ENCODE measurements around the gene BIN2. TPM values are rescaled to one million over a fixed set of nuclear protein-coding genes. Genes with fewer than 3 reads are reported as not detected.

The BIN2 gene
- polyA plus RNA-seq, 2 of the 4 experiments (the other 2 are of a cell fraction), result 0.08 to 0.57 TPM

DNA sequence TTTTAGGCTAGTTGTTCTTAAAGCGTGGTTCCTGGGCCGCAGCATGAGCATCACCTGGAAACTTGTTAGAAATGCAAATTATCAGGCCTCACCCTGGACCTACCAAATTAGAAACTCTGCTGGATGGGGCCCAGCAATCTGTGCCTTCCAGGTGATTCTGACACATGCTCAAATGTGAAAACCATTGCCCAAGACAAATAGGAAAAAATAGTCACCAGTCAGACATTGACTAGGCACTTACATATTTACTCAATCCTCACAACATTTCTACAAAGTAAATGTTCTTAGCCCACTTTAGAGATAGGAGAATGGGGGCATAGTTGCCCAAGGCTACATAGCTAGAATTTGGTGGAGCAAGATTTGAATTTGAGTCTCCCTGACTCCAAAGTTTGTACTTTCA lies 19.2 kb upstream of the BIN2 start (continued):
- TF ChIP-seq POLR2AphosphoS2 (conservative IDR thresholded peaks at IDR 0.05; ENCODE audit: low read length) (no peak), SREBF2 (IDR thresholded peaks at IDR 0.05) (no peak), ESRRA (IDR thresholded peaks at IDR 0.05; ENCODE audit: borderline replicate concordance, low read length) (no peak), MYC (IDR thresholded peaks at IDR 0.05; ENCODE audit: borderline replicate concordance, low read length) (no peak), ZC3H11A (IDR thresholded peaks at IDR 0.05) (no peak)

DNA sequence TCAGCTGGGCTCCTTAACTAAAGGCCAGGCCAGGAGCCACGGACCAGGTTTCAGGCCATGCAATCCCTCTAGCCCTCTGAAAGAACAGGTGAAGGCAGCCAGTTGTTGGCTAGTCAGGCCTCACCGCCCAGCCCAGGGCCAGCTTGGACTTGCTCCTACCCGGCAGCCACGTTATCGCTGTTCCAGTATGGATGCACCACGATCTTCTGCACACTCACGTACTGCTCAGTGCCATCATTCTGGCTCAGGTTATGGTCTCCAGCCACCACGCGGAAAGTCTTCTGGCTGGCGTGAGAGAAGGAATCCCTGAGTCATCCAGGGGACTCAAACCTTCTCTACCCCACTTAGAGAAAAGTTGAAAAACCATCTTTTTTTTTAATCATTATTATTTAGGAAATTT lies 18.4 kb upstream of the BIN2 start:
- TF ChIP-seq CHD2 (IDR thresholded peaks at IDR 0.05; ENCODE audit: low read length, partially characterized antibody) (no peak), CBX8 (IDR thresholded peaks at IDR 0.05) (no peak), CEBPB (IDR thresholded peaks at IDR 0.05) (no peak), TFCP2L1 (CRISPR knock-in tag; IDR thresholded peaks at IDR 0.05) (no peak), ZFP36 (IDR thresholded peaks at IDR 0.05; ENCODE audit: borderline replicate concordance, partially characterized antibody) (no peak), HEYL (CRISPR knock-in tag; IDR thresholded peaks at IDR 0.05) (no peak)
- Histone ChIP-seq H3K4me3 (no peak overlapping the region), H3K4me2 (no peak overlapping the region), H3K27ac (no peak overlapping the region), H3K9me3 (no peaks in the 10 kb centered on the region), H3K4me1 (peaks cover 10% of the 10 kb centered on the region)
- no peak for DNase-seq (ENCODE audit: low read depth in 1 of 2, low spot score in 1 of 2)
- ChIA-PET POLR2A (interaction anchor here (3.7 kb wide), 1 partner anchor 72 kb away, joined by 41 read pairs; the partner anchor contains the start of gene SMAGP), CTCF (interaction anchor here (0.8 to 12.5 kb wide), 17 partner anchors 10 to 576 kb away, joined by 3 to 270 read pairs (median 9); partner anchors contain the start of gene SMAGP)
- FAIRE-seq, result no peak
- WGBS (ENCODE audit: missing lambda C conversion rate), result 83% methylated on average over 10 of the region's 10 CpGs
- ATAC-seq, result no peak

DNA sequence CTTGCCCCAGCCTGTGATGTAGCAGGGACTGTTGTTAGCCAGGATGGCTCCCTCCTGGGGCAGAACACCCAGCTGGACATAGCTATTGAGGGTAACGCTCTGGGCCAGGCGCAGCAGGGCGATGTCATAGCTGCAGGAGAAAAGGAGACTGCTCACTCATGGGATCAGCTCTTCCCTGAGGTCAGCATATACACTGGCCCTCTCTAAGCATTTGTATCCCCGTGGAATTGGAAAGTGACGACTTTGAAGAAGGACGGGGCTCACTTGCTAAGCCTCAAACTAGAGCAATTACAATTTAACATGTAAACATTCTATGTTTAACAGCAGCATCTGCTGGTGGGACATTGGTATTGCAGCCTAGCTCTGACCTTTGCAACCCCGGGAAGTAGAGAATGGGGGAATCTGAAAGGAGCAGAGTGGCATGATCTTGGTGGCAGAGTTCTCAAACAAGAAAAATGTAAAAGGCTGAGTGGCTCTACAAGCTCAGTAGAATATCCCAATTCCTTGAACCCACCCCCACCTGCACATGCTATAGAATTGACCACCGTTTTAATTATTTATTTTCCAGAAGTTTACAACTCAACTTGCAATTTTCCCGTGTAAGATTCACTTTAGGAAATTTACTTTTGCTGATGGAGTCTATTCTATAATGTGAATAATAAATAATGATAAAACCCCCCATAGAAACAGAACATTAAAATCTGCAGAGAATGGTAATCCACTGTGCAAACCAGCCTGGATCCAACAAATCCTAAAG lies 17.5 kb upstream of the BIN2 start:
- Histone ChIP-seq H3K4me3 (no peak overlapping the region), H3K4me2 (peak overlapping the region; percentile 75), H3K9me3 (no peaks in the 10 kb centered on the region), H3K27ac (peak overlapping the region; percentile 53 to 70), H3K4me1 (peaks cover 10% of the 10 kb centered on the region)
- ATAC-seq (peak; percentile 90 to 92), DNase-seq (ENCODE audit: low read depth in 1 of 2, low spot score in 1 of 2) (peak; percentile 78 to 84), FAIRE-seq (peak; percentile 61)
- no peak for TF ChIP-seq TP53 (CRISPR knock-in tag; IDR thresholded peaks at IDR 0.05)
- TF ChIP-seq RAD21 (conservative IDR thresholded peaks at IDR 0.05 in 1 of 2, IDR thresholded peaks at IDR 0.05 in 1 of 2), result peak; percentile 99
- TF ChIP-seq ZFP36 (IDR thresholded peaks at IDR 0.05; ENCODE audit: borderline replicate concordance, partially characterized antibody), result no peak
- no peak for TF ChIP-seq NFE2L2 (conservative IDR thresholded peaks at IDR 0.05; ENCODE audit: low read length)
- TF ChIP-seq SREBF2 (IDR thresholded peaks at IDR 0.05), result no peak
- TF ChIP-seq, protein P1, sequence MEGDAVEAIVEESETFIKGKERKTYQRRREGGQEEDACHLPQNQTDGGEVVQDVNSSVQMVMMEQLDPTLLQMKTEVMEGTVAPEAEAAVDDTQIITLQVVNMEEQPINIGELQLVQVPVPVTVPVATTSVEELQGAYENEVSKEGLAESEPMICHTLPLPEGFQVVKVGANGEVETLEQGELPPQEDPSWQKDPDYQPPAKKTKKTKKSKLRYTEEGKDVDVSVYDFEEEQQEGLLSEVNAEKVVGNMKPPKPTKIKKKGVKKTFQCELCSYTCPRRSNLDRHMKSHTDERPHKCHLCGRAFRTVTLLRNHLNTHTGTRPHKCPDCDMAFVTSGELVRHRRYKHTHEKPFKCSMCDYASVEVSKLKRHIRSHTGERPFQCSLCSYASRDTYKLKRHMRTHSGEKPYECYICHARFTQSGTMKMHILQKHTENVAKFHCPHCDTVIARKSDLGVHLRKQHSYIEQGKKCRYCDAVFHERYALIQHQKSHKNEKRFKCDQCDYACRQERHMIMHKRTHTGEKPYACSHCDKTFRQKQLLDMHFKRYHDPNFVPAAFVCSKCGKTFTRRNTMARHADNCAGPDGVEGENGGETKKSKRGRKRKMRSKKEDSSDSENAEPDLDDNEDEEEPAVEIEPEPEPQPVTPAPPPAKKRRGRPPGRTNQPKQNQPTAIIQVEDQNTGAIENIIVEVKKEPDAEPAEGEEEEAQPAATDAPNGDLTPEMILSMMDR (IDR thresholded peaks at IDR 0.05), result peak; percentile 99
- no peak for TF ChIP-seq MYC (IDR thresholded peaks at IDR 0.05; ENCODE audit: borderline replicate concordance, low read length)
- peak; percentile 99 for TF ChIP-seq SMC3 (IDR thresholded peaks at IDR 0.05)
- TF ChIP-seq NPAS2 (CRISPR knock-in tag; IDR thresholded peaks at IDR 0.05; ENCODE audit: borderline replicate concordance), result no peak
- TF ChIP-seq CEBPB (IDR thresholded peaks at IDR 0.05), result no peak
- TF ChIP-seq CBX8 (IDR thresholded peaks at IDR 0.05), result no peak
- TF ChIP-seq, protein P2, sequence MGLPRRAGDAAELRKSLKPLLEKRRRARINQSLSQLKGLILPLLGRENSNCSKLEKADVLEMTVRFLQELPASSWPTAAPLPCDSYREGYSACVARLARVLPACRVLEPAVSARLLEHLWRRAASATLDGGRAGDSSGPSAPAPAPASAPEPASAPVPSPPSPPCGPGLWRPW (IDR thresholded peaks at IDR 0.05), result no peak
- TF ChIP-seq CHD4 (IDR thresholded peaks at IDR 0.05; ENCODE audit: borderline replicate concordance), result no peak
- TF ChIP-seq, protein P3, sequence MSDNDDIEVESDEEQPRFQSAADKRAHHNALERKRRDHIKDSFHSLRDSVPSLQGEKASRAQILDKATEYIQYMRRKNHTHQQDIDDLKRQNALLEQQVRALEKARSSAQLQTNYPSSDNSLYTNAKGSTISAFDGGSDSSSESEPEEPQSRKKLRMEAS (IDR thresholded peaks at IDR 0.05), result no peak
- TF ChIP-seq FOSB (CRISPR knock-in tag; IDR thresholded peaks at IDR 0.05), result no peak
- TF ChIP-seq HDAC2 (IDR thresholded peaks at IDR 0.05), result no peak
- TF ChIP-seq GATA3 (IDR thresholded peaks at IDR 0.05; ENCODE audit: borderline replicate concordance), result no peak
- TF ChIP-seq CHD2 (IDR thresholded peaks at IDR 0.05; ENCODE audit: low read length, partially characterized antibody), result no peak
- TF ChIP-seq, protein P4, sequence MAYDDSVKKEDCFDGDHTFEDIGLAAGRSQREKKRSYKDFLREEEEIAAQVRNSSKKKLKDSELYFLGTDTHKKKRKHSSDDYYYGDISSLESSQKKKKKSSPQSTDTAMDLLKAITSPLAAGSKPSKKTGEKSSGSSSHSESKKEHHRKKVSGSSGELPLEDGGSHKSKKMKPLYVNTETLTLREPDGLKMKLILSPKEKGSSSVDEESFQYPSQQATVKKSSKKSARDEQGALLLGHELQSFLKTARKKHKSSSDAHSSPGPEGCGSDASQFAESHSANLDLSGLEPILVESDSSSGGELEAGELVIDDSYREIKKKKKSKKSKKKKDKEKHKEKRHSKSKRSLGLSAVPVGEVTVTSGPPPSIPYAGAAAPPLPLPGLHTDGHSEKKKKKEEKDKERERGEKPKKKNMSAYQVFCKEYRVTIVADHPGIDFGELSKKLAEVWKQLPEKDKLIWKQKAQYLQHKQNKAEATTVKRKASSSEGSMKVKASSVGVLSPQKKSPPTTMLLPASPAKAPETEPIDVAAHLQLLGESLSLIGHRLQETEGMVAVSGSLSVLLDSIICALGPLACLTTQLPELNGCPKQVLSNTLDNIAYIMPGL (CRISPR knock-in tag; IDR thresholded peaks at IDR 0.05; ENCODE audit: borderline replicate concordance), result no peak
- no peak for TF ChIP-seq JUNB (IDR thresholded peaks at IDR 0.05)
- 21% methylated on average over 9 of the region's 9 CpGs for whole genome bisulfite sequencing (ENCODE audit: missing lambda C conversion rate)
- ChIA-PET POLR2A (interaction anchor here (0.6 to 3.7 kb wide), 9 partner anchors 33 to 516 kb away, joined by 3 to 41 read pairs (median 4); partner anchors contain the start of genes CSRNP2, DAZAP2 and SMAGP), CTCF (interaction anchor here (0.6 to 12.5 kb wide), 67 partner anchors 10 to 582 kb away, joined by 3 to 270 read pairs (median 5); partner anchors contain the start of genes DAZAP2 and SMAGP)
